ENCODE measurements around the gene TMEM82. TPM values are rescaled to one million over a fixed set of nuclear protein-coding genes. Genes with fewer than 3 reads are reported as not detected.
A peak's percentile ranks its signal among the peaks of the same experiment; 100 is the strongest.

TMEM82 gene
- total RNA-seq, 2 donors from 2014 or later = 11.5 to 17.0 TPM

- no peaks in the 10 kb centered on the region for H3K9me3 ChIP-seq
- intact Hi-C loops (cut with DNase I) = no loop called here
- no peaks in the 10 kb centered on the region for H3K4me1 ChIP-seq
- peak overlapping the region in 1 of 2 donors; percentile 40 for H3K9ac ChIP-seq (ENCODE audit: low read depth in 2 of 2, low read length in 2 of 2)
- no peaks in the 10 kb centered on the region for H3K36me3 ChIP-seq
- H3K4me3 ChIP-seq = no peak overlapping the region
- no peak for DNase-seq
- TF ChIP-seq, protein P1, sequence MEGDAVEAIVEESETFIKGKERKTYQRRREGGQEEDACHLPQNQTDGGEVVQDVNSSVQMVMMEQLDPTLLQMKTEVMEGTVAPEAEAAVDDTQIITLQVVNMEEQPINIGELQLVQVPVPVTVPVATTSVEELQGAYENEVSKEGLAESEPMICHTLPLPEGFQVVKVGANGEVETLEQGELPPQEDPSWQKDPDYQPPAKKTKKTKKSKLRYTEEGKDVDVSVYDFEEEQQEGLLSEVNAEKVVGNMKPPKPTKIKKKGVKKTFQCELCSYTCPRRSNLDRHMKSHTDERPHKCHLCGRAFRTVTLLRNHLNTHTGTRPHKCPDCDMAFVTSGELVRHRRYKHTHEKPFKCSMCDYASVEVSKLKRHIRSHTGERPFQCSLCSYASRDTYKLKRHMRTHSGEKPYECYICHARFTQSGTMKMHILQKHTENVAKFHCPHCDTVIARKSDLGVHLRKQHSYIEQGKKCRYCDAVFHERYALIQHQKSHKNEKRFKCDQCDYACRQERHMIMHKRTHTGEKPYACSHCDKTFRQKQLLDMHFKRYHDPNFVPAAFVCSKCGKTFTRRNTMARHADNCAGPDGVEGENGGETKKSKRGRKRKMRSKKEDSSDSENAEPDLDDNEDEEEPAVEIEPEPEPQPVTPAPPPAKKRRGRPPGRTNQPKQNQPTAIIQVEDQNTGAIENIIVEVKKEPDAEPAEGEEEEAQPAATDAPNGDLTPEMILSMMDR (IDR thresholded peaks at IDR 0.05) = no peak
- no peaks in the 10 kb centered on the region for H3K27me3 ChIP-seq
- H3K27ac ChIP-seq = no peak overlapping the region
Observed at GRCh38 chr1:15749399-15750291, 7.3 kb downstream of the TMEM82 start.

DNA sequence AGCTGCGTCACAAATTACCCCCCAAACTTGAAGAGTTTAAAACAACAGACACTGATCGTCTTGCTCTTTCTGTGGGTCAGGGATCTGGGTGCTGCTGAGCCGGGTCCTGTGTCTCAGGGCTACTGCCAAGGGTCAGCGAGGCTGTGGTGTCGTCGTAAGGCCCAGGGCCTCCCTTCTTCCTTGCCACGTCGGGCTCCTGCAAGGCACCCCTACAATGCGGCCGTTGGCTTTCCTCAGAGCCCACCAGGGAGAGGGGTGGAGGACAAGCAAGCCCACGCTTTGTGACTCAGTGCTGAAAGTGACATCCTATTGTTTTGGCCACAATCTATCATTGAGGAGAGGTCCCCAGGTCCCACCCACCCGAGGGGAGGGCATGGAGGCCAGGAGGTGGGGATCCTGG, 8.6 kb downstream of the TMEM82 start:
- no peak overlapping the region for H3K27ac ChIP-seq
- DNase-seq = no peak
- H3K27me3 ChIP-seq = no peaks in the 10 kb centered on the region
- H3K4me3 ChIP-seq = no peak overlapping the region
- no peak overlapping the region for H3K9ac ChIP-seq (ENCODE audit: low read depth in 2 of 2, low read length in 2 of 2)
- H3K4me1 ChIP-seq = no peaks in the 10 kb centered on the region
- intact Hi-C loops (cut with DNase I) = no loop called here
- TF ChIP-seq, protein P1 (IDR thresholded peaks at IDR 0.05) = no peak
- H3K9me3 ChIP-seq = no peaks in the 10 kb centered on the region
- H3K36me3 ChIP-seq = no peaks in the 10 kb centered on the region

DNA sequence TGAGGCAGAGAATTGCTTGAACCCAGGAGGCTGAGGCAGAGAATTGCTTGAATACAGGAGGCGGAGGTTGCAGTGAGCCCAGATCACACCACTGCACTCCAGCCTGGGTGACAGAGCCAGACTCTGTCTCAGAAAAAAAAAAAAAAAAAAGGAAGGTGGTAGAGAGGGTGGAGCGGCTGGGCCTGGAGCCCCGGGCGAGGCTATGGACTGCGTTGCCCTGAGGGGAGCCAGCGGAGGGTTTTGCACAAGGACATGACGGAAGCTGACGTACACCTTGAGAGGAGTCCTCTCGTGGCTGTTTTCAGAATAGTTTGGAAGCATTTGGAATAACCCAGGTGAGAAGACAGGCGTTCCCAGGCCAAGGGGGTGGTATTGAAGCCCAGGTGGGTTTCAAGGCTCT, 9.4 kb downstream of the TMEM82 start:
- H3K9ac ChIP-seq (ENCODE audit: low read depth in 2 of 2, low read length in 2 of 2) = no peak overlapping the region
- TF ChIP-seq, protein P1 (IDR thresholded peaks at IDR 0.05) = no peak

GRCh38 chr1:15753776-15754175, 11.5 kb downstream of the TMEM82 start:
- H3K9me3 ChIP-seq = no peaks in the 10 kb centered on the region
- H3K4me1 ChIP-seq = no peaks in the 10 kb centered on the region
- H3K27ac ChIP-seq = no peak overlapping the region
- no peak for DNase-seq
- H3K27me3 ChIP-seq = no peaks in the 10 kb centered on the region
- TF ChIP-seq, protein P1 (IDR thresholded peaks at IDR 0.05) = no peak
- H3K9ac ChIP-seq (ENCODE audit: low read depth in 2 of 2, low read length in 2 of 2) = no peak overlapping the region
- H3K4me3 ChIP-seq = no peak overlapping the region
- no peaks in the 10 kb centered on the region for H3K36me3 ChIP-seq
- intact Hi-C loops (cut with DNase I) = no loop called here

More for the DNA sequence above, 9.4 kb downstream of the TMEM82 start:
- Histone ChIP-seq H3K4me3 (no peak overlapping the region), H3K36me3 (no peaks in the 10 kb centered on the region), H3K27me3 (no peaks in the 10 kb centered on the region), H3K27ac (no peak overlapping the region), H3K4me1 (no peaks in the 10 kb centered on the region), H3K9me3 (no peaks in the 10 kb centered on the region)
- intact Hi-C loops (cut with DNase I) = no loop called here
- no peak for DNase-seq

DNA sequence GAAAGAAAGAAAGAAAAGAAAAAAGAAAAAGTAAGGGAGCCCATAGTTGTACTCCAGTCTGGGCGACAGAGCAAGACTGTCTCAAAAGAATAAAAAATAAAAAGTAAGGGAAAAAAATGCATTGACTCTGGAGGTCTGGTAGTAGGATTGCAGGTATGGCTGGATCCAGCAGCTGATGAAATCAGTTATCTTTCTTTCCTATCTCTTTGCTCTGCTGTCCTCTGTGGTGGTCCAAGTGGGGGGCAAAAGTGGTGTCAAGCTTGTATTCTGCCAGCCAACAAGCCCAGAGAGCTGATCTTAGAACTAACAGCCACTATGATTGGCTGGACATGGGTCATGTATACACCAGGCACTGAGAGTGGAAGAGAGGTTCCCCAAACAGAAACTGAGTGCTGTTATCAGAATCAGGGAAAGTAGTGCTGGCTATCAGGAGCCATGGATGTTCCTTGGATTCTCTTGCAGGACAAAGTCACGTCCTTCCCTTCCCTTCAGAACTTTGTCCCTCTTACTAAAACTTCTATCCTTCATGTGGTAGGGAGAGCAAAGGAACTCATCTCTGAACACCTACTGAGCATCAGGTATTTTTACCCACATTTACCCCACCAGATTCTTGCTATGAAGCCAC, 12.8 kb downstream of the TMEM82 start:
- TF ChIP-seq, protein P1 (IDR thresholded peaks at IDR 0.05) = no peak
- no peak for DNase-seq
- H3K4me1 ChIP-seq = no peaks in the 10 kb centered on the region
- H3K27me3 ChIP-seq = no peaks in the 10 kb centered on the region
- no peak overlapping the region for H3K27ac ChIP-seq
- H3K36me3 ChIP-seq = no peaks in the 10 kb centered on the region
- no peak overlapping the region for H3K4me3 ChIP-seq
- intact Hi-C loops (cut with DNase I) = no loop called here
- H3K9me3 ChIP-seq = no peaks in the 10 kb centered on the region
- peak overlapping the region in 1 of 2 donors; percentile 31 for H3K9ac ChIP-seq (ENCODE audit: low read depth in 2 of 2, low read length in 2 of 2)

All from colonic mucosa (tissue), 4 donors.